ENCODE results near the gene COX19. TPM values are rescaled to one million over a fixed set of nuclear protein-coding genes. Genes with fewer than 3 reads are reported as not detected.

The COX19 gene
- polyA plus RNA-seq, 1 donor from 2014 or later, result 16.0 TPM

- Histone ChIP-seq H3F3A (ENCODE audit: insufficient read depth, low read length, poor library complexity, severe bottlenecking) (no peaks in the 10 kb centered on the region), H3K9ac (ENCODE audit: low read length) (no peak overlapping the region), H2AFZ (ENCODE audit: low read depth, low read length) (no peak overlapping the region), H3K27me3 (ENCODE audit: insufficient read depth, low read depth, low read length) (no peaks in the 10 kb centered on the region), H3K36me3 (ENCODE audit: insufficient read depth, low read length) (no peaks in the 10 kb centered on the region), H3K9me2 (ENCODE audit: insufficient read depth, low read length) (no peaks in the 10 kb centered on the region), H3K27ac (ENCODE audit: low read length) (no peak overlapping the region), H3K9me3 (ENCODE audit: low read length) (no peaks in the 10 kb centered on the region), H4K20me1 (ENCODE audit: insufficient read depth) (no peaks in the 10 kb centered on the region), H3K4me3 (ENCODE audit: low read length) (no peak overlapping the region), H3K79me2 (replicated peaks; ENCODE audit: insufficient read depth, low read length) (no peaks in the 10 kb centered on the region), H3K4me2 (ENCODE audit: low read length) (no peak overlapping the region)
- no peak for TF ChIP-seq TAF1 (IDR thresholded peaks at IDR 0.05; ENCODE audit: low read depth)
- TF ChIP-seq REST (IDR thresholded peaks at IDR 0.05; ENCODE audit: borderline replicate concordance), result no peak
- TF ChIP-seq RAD21 (conservative IDR thresholded peaks at IDR 0.05), result no peak
- no peak for TF ChIP-seq MXI1 (conservative IDR thresholded peaks at IDR 0.05; ENCODE audit: poor library complexity, severe bottlenecking)
- TF ChIP-seq SMC3 (conservative IDR thresholded peaks at IDR 0.05; ENCODE audit: poor library complexity), result no peak
- no peak for TF ChIP-seq POLR2AphosphoS5 (IDR thresholded peaks at IDR 0.05)
- TF ChIP-seq CTCF (IDR thresholded peaks at IDR 0.05; ENCODE audit: poor library complexity, severe bottlenecking), result no peak
- no peak for TF ChIP-seq EZH2 (IDR thresholded peaks at IDR 0.05; ENCODE audit: borderline replicate concordance, insufficient read depth, low read length, poor library complexity, severe bottlenecking)
- TF ChIP-seq EP300 (conservative IDR thresholded peaks at IDR 0.05; ENCODE audit: poor library complexity, severe bottlenecking), result no peak
Observed at GRCh38 chr7:988963-989529, 13.7 kb upstream of the COX19 start.

- no peak for TF ChIP-seq POLR2AphosphoS5 (IDR thresholded peaks at IDR 0.05)
- TF ChIP-seq SMC3 (conservative IDR thresholded peaks at IDR 0.05; ENCODE audit: poor library complexity), result no peak
- no peak for TF ChIP-seq EP300 (conservative IDR thresholded peaks at IDR 0.05; ENCODE audit: poor library complexity, severe bottlenecking)
- no peak for TF ChIP-seq RAD21 (conservative IDR thresholded peaks at IDR 0.05)
- no peak for TF ChIP-seq MXI1 (conservative IDR thresholded peaks at IDR 0.05; ENCODE audit: poor library complexity, severe bottlenecking)
- TF ChIP-seq CTCF (IDR thresholded peaks at IDR 0.05; ENCODE audit: poor library complexity, severe bottlenecking), result no peak
- no peak for TF ChIP-seq EZH2 (IDR thresholded peaks at IDR 0.05; ENCODE audit: borderline replicate concordance, insufficient read depth, low read length, poor library complexity, severe bottlenecking)
- TF ChIP-seq TAF1 (IDR thresholded peaks at IDR 0.05; ENCODE audit: low read depth), result no peak
- TF ChIP-seq REST (IDR thresholded peaks at IDR 0.05; ENCODE audit: borderline replicate concordance), result no peak
- H2AFZ ChIP-seq (ENCODE audit: low read depth, low read length), result no peak overlapping the region
- no peak overlapping the region for H3K4me2 ChIP-seq (ENCODE audit: low read length)
- H3K9me2 ChIP-seq (ENCODE audit: insufficient read depth, low read length), result no peaks in the 10 kb centered on the region
- no peaks in the 10 kb centered on the region for H3K27me3 ChIP-seq (ENCODE audit: insufficient read depth, low read depth, low read length)
- H4K20me1 ChIP-seq (ENCODE audit: insufficient read depth), result no peaks in the 10 kb centered on the region
- no peaks in the 10 kb centered on the region for H3K9me3 ChIP-seq (ENCODE audit: low read length)
- H3K9ac ChIP-seq (ENCODE audit: low read length), result no peak overlapping the region
- H3K27ac ChIP-seq (ENCODE audit: low read length), result no peak overlapping the region
- no peaks in the 10 kb centered on the region for H3K79me2 ChIP-seq (replicated peaks; ENCODE audit: insufficient read depth, low read length)
- H3K36me3 ChIP-seq (ENCODE audit: insufficient read depth, low read length), result no peaks in the 10 kb centered on the region
- no peak overlapping the region for H3K4me3 ChIP-seq (ENCODE audit: low read length)
- H3F3A ChIP-seq (ENCODE audit: insufficient read depth, low read length, poor library complexity, severe bottlenecking), result no peaks in the 10 kb centered on the region
Observed at GRCh38 chr7:988426-988911, 13.1 kb upstream of the COX19 start.

Data from neural cell (in vitro differentiated cells).